AG09319 (cell line): Measurements from ENCODE around the gene CNST.
A peak's percentile ranks its signal among the peaks of the same experiment; 100 is the strongest.
"Not testable (repeated sequence)": the region's sequence is repeated elsewhere in the genome, so short reads cannot be mapped to it uniquely, and the experiment has no call there.

Source experiments
- DNase-seq: peaks from one replicate; pipeline ENCODE4 v3.0.0-alpha.2; 2010; ENCODE audit warnings: low read depth; ENCODE audit errors: extremely low read depth
- CTCF ChIP-seq: IDR thresholded peaks from 2 replicates; pipeline ENCODE4 v1.5.1; 2011; ENCODE audit warnings: low read depth, mild to moderate bottlenecking, inconsistent platforms, low read length, moderate library complexity

Gene CNST

GRCh38 chr1:246587606-246588005, 21.4 kb downstream of the CNST start:
- peak; percentile 71 for DNase-seq
- no peak; the same call in 1 of the 2 replicates for TF ChIP-seq CTCF

- DNase-seq = no peak
- no peak for TF ChIP-seq CTCF
These were observed 22.0 kb downstream of the CNST start for GRCh38 chr1:246588159-246588721.

- DNase-seq = not testable (repeated sequence)
These were observed 23.7 kb downstream of the CNST start for GRCh38 chr1:246589919-246590318.

GRCh38 chr1:246591047-246591446, 24.8 kb downstream of the CNST start:
- TF ChIP-seq CTCF = no peak

GRCh38 chr1:246591504-246591903, 25.2 kb downstream of the CNST start:
- TF ChIP-seq CTCF = no peak
- no peak for DNase-seq

More at GRCh38 chr1:246591047-246591446, 24.8 kb downstream of the CNST start:
- no peak for DNase-seq

GRCh38 chr1:246591958-246592357, 25.7 kb downstream of the CNST start:
- TF ChIP-seq CTCF = no peak
- no peak for DNase-seq

- peak; percentile 92 for DNase-seq
- TF ChIP-seq CTCF = no peak
These were observed 26.4 kb downstream of the CNST start for GRCh38 chr1:246592695-246593094.

GRCh38 chr1:246595146-246595545, 28.9 kb downstream of the CNST start:
- no peak for TF ChIP-seq CTCF
- DNase-seq = no peak
